Hepatocyte (in vitro differentiated cells): ENCODE measurements around the gene FADS3. TPM values are rescaled to one million over a fixed set of nuclear protein-coding genes. Genes with fewer than 3 reads are reported as not detected.

Experiments used
- DNase-seq: peaks from one replicate; pipeline ENCODE4 v3.0.0-alpha.2; 2016; ENCODE audit warnings: low spot score
- H2AFZ ChIP-seq: fragments of 200-600 bp; sonication (generic); 2 replicates; pipeline ENCODE4 v1.6.0; 2016; ENCODE audit warnings: antibody characterized with exemption, mild to moderate bottlenecking
- H3K27ac ChIP-seq: fragments of 200-600 bp; sonication (generic); 2 replicates; pipeline ENCODE4 v1.5.1; 2016; ENCODE audit warnings: mild to moderate bottlenecking
- H3K27me3 ChIP-seq: fragments of 200-600 bp; sonication (generic); 2 replicates; pipeline ENCODE4 v1.6.1; 2016
- H3K36me3 ChIP-seq: fragments of 200-600 bp; sonication (generic); replicated peaks from 2 replicates; pipeline ENCODE4 v1.5.1; 2016; ENCODE audit warnings: low read depth; ENCODE audit not compliant: insufficient read depth
- H3K4me1 ChIP-seq: fragments of 200-600 bp; sonication (generic); 2 replicates; pipeline ENCODE4 v1.5.1; 2016; ENCODE audit warnings: mild to moderate bottlenecking, moderate library complexity; ENCODE audit not compliant: insufficient read depth
- H3K4me2 ChIP-seq: fragments of 200-600 bp; sonication (generic); 2 replicates; pipeline ENCODE4 v1.6.0; 2016
- H3K4me3 ChIP-seq: fragments of 200-600 bp; sonication (generic); 2 replicates; pipeline ENCODE4 v1.5.1; 2016; ENCODE audit warnings: mild to moderate bottlenecking
- H3K79me2 ChIP-seq: fragments of 200-600 bp; sonication (generic); 2 replicates; pipeline ENCODE4 v1.6.0; 2017; ENCODE audit warnings: mild to moderate bottlenecking
- H3K9me2 ChIP-seq: fragments of 200-600 bp; sonication (generic); replicated peaks from 2 replicates; pipeline ENCODE4 v1.6.0; 2017; ENCODE audit warnings: mild to moderate bottlenecking; ENCODE audit not compliant: insufficient read depth
- H3K9me3 ChIP-seq: fragments of 200-600 bp; sonication (generic); 2 replicates; pipeline ENCODE4 v1.5.1; 2016; ENCODE audit warnings: low read depth, mild to moderate bottlenecking
- H4K20me1 ChIP-seq: fragments of 200-600 bp; sonication (generic); 2 replicates; pipeline ENCODE4 v1.6.0; 2016; ENCODE audit warnings: mild to moderate bottlenecking; ENCODE audit not compliant: insufficient read depth, poor library complexity, severe bottlenecking
- CTCF ChIP-seq: fragments of 200-600 bp; sonication (generic); IDR thresholded peaks from 2 replicates; pipeline ENCODE4 v1.5.1; 2016; ENCODE audit warnings: antibody characterized with exemption, mild to moderate bottlenecking; ENCODE audit not compliant: poor library complexity
- EZH2 ChIP-seq: fragments of 200-600 bp; sonication (generic); IDR thresholded peaks from 2 replicates; pipeline ENCODE4 v1.6.1; 2016; ENCODE audit warnings: antibody characterized with exemption, mild to moderate bottlenecking, borderline replicate concordance
- EZH2phosphoT487 ChIP-seq: fragments of 200-600 bp; sonication (generic); IDR thresholded peaks from one replicate; pipeline ENCODE4 v1.6.1; 2018; ENCODE audit warnings: antibody characterized with exemption, mild to moderate bottlenecking, low read depth, moderate library complexity; ENCODE audit not compliant: unreplicated experiment, severe bottlenecking
- WGBS: methylation state at CpG from one replicate; pipeline ENCODE4 v1.1.6; 2016; ENCODE audit warnings: low lambda C conversion rate; ENCODE audit errors: missing lambda C conversion rate; 5-methylcytosine and 5-hydroxymethylcytosine counted together
- polyA plus RNA-seq: library from polyadenylated mRNA; unstranded; fragments of >200 nt; fragmentation: Nextera tagmentation; extraction: Ambion mirVana; gene quantifications from 2 replicates; pipeline ENCODE4 v1.2.1, GENCODE V29; 2016
- total RNA-seq: library from RNA; depleted of rRNA; stranded (reverse); fragments of >200 nt; gene quantifications from 2 replicates; pipeline ENCODE4 v1.2.3, GENCODE V29; 2014

FADS3 gene
- total and polyA plus RNA-seq, 2 experiments from 2014 or later, result 19.4 to 37.0 TPM

GRCh38 chr11:61888590-61888989, 2.8 kb downstream of the FADS3 start:
- Histone ChIP-seq H3K36me3 (no peaks in the 10 kb centered on the region), H3K79me2 (no peaks in the 10 kb centered on the region), H3K27me3 (no peaks in the 10 kb centered on the region), H3K4me3 (no peak overlapping the region), H3K9me2 (no peaks in the 10 kb centered on the region), H3K4me1 (peaks cover 9% of the 10 kb centered on the region), H3K27ac (no peak overlapping the region), H3K4me2 (no peak overlapping the region), H4K20me1 (no peaks in the 10 kb centered on the region), H2AFZ (no peak overlapping the region), H3K9me3 (no peaks in the 10 kb centered on the region)
- 95% methylated on average over 12 of the region's 12 CpGs for WGBS
- DNase-seq, result no peak
- TF ChIP-seq CTCF (no peak), EZH2 (no peak), EZH2phosphoT487 (no peak)

GRCh38 chr11:61887839-61888494, 3.4 kb downstream of the FADS3 start:
- Histone ChIP-seq H3K79me2 (no peaks in the 10 kb centered on the region), H3K4me1 (peaks cover 9% of the 10 kb centered on the region), H3K36me3 (no peaks in the 10 kb centered on the region), H3K9me2 (no peaks in the 10 kb centered on the region), H3K27ac (no peak overlapping the region), H3K4me3 (no peak overlapping the region), H4K20me1 (no peaks in the 10 kb centered on the region), H3K4me2 (no peak overlapping the region), H3K9me3 (no peaks in the 10 kb centered on the region), H3K27me3 (no peaks in the 10 kb centered on the region), H2AFZ (no peak overlapping the region)
- no peak for TF ChIP-seq EZH2
- TF ChIP-seq EZH2phosphoT487, result no peak
- TF ChIP-seq CTCF, result no peak
- no peak for DNase-seq
- 87% methylated on average over 7 of the region's 7 CpGs for WGBS

- Histone ChIP-seq H3K27me3 (no peaks in the 10 kb centered on the region), H3K4me2 (no peak overlapping the region), H3K36me3 (no peaks in the 10 kb centered on the region), H3K9me3 (no peaks in the 10 kb centered on the region), H3K27ac (no peak overlapping the region), H3K79me2 (no peaks in the 10 kb centered on the region), H3K4me1 (peaks cover 9% of the 10 kb centered on the region), H2AFZ (no peak overlapping the region), H3K4me3 (no peak overlapping the region), H4K20me1 (no peaks in the 10 kb centered on the region), H3K9me2 (no peaks in the 10 kb centered on the region)
- WGBS, result 98% methylated on average over 3 of the region's 3 CpGs
- no peak for TF ChIP-seq EZH2
- TF ChIP-seq EZH2phosphoT487, result no peak
- TF ChIP-seq CTCF, result no peak
- no peak for DNase-seq
These were observed 4.7 kb downstream of the FADS3 start for GRCh38 chr11:61886643-61887042.
